ENCODE results near the gene SNX30.

Gene SNX30

DNA sequence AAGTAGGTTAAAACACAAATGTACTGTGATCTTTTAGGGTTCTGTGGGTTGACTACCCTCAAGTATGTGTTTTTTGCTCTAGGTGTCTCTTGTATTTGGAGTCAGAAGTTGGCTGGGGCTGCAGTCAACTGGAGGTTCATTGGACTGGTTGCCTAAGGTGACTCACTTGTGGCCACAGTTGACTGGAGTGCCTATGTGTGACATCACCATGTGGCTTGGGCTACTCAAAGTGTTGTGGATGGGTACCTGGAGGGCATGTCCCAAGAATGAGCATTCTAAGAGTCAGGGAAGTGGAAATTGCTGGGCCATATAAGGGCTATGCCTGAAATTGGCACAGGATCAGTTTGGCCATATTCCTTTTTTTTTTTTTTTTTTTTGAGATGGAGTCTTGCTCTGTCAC lies 27.4 kb downstream of the SNX30 start:
- H3K27me3 Mint-ChIP-seq: no peaks in the 10 kb centered on the region
- H3K4me3 Mint-ChIP-seq: no peak overlapping the region
- peaks cover 3% of the 10 kb centered on the region for H3K36me3 Mint-ChIP-seq (ENCODE audit: insufficient read depth)
- H3K4me1 Mint-ChIP-seq (ENCODE audit: low read depth in 2 of 2): peaks cover 38 to 60% of the 10 kb centered on the region in 2 donors
- DNase-seq: no peak
- H3K9me3 Mint-ChIP-seq: no peaks in the 10 kb centered on the region
- peak; percentile 44 for ATAC-seq (replicated peaks)
- H3K27ac Mint-ChIP-seq: no peak overlapping the region

DNA sequence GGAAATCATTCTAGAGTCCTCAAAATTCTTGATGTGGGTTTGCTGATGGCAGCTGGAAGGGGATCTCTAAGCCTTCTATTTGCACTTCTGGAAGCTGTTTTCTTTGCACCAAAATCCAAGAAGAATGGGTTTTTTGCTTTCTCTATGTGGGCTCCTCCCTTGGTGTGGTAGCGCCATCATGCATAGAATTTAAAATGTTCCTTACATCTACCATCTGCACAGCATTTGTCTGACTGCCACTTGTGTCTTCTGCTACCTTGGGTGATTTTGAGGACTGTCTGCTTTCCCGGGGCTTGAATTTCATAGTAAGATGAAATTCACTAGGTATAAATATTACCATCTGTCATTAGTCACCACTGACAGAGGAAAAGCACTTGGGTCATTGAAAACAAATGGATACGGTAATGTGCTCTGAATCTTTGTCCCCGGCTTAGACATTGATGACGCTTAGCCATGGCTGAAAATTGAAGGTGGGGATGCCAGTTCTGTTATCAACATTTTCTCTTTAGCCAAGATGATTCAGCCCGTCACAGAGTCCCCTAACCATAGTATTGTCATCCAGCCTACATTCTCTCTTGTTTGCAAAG lies 30.0 kb downstream of the SNX30 start:
- Mint-ChIP-seq H3K4me1 (ENCODE audit: low read depth in 2 of 2) (peaks cover 50 to 68% of the 10 kb centered on the region in 2 donors), H3K27me3 (no peaks in the 10 kb centered on the region), H3K36me3 (ENCODE audit: insufficient read depth) (no peaks in the 10 kb centered on the region), H3K27ac (peak overlapping the region in 1 of 2 donors; percentile 35), H3K9me3 (no peaks in the 10 kb centered on the region), H3K4me3 (no peak overlapping the region)
- ATAC-seq (replicated peaks) (no peak), DNase-seq (no peak)

DNA sequence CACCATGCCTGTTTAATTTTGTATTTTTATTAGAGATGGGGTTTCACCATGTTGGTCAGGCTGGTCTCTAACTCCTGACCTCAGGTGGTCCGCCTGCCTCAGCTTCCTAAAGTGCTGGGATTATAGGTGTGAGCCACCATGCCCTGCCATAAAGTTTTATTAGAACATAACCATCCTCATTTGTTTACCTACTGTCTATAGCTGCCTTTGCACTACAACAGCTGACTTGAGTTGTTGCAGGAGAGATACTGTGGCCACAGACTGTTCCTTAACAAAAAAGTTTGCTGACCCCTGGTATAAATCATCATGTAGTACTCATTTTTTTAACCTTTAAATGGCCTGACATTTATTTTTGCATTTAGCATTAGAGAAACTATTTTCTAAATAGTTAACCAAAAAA lies 31.7 kb downstream of the SNX30 start:
- H3K36me3 Mint-ChIP-seq (ENCODE audit: insufficient read depth): peaks cover 5% of the 10 kb centered on the region

DNA sequence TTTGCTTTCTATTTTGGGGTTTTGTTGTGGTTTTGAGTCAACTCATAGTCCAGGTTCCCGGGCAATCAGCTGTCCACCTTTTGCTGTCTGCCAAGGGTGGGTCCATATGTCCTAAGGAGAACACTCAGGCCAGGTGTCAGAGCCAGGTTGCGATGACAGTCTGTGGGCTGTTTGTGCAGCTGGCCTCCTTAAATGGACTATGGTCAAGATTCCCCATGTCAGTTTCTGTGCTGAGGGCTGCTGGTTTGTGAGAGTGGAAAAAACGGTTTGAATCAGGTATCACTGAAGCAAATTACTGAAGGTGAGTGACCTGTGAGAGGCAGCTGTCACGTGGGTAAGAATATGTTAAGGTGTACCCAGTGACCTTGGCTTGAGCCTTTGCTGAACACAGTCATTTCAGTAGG lies 33.0 kb downstream of the SNX30 start:
- Mint-ChIP-seq H3K9me3 (no peaks in the 10 kb centered on the region), H3K27me3 (no peaks in the 10 kb centered on the region), H3K4me3 (no peak overlapping the region), H3K27ac (peak overlapping the region in 1 of 2 donors; percentile 55), H3K4me1 (ENCODE audit: low read depth in 2 of 2) (peaks cover 55 to 70% of the 10 kb centered on the region in 2 donors), H3K36me3 (ENCODE audit: insufficient read depth) (peaks cover 5% of the 10 kb centered on the region)
- ATAC-seq (replicated peaks) (no peak), DNase-seq (no peak)

More for the DNA sequence above, 31.7 kb downstream of the SNX30 start:
- Mint-ChIP-seq H3K27ac (peak overlapping the region in 1 of 2 donors; percentile 32), H3K4me3 (no peak overlapping the region), H3K27me3 (no peaks in the 10 kb centered on the region), H3K9me3 (no peaks in the 10 kb centered on the region), H3K4me1 (ENCODE audit: low read depth in 2 of 2) (peaks cover 55 to 69% of the 10 kb centered on the region in 2 donors)
- ATAC-seq (replicated peaks): no peak
- no peak for DNase-seq

DNA sequence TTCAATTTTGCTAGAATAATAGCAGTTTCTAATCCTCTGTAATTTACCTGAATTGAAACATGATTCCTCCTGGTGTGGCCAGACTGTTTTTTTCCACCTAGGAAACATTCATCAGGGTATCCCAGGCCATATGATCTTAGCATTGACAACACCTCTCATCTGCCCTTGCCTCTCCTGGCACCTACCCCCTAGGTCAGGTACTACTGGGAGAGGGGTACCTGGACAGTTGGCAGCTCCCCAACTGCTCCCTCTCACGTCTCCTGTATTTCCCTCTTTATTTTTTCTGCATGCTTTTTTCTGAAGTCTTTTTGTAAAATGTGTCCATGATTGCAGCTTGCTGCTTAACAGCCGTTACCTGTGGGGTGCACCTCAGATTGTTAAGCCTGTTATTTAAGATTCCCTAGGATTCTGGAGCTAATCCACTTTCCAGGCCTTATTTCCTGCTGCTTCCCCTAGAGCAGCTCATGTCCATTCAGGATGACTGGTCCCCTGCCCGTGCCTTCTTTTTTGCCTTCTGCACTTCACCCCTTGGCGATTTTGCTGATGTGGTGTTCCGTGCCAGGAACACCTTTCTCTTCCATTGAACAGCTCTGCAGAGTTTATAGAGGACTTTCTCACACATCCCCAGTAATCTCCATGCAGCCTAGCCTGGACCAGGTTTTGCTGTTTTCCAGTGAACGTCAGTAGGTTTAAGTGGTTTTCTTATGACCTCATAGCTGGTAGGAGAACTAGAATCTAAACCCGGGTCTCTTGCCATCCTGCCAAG lies 33.6 kb downstream of the SNX30 start:
- Mint-ChIP-seq H3K4me1 (ENCODE audit: low read depth in 2 of 2) (peaks cover 53 to 68% of the 10 kb centered on the region in 2 donors), H3K27me3 (no peaks in the 10 kb centered on the region), H3K36me3 (ENCODE audit: insufficient read depth) (peaks cover 5% of the 10 kb centered on the region), H3K4me3 (peak overlapping the region in 1 of 2 donors; percentile 16), H3K27ac (peak overlapping the region in 1 of 2 donors; percentile 87), H3K9me3 (no peaks in the 10 kb centered on the region)
- DNase-seq: no peak
- no peak for ATAC-seq (replicated peaks)

DNA sequence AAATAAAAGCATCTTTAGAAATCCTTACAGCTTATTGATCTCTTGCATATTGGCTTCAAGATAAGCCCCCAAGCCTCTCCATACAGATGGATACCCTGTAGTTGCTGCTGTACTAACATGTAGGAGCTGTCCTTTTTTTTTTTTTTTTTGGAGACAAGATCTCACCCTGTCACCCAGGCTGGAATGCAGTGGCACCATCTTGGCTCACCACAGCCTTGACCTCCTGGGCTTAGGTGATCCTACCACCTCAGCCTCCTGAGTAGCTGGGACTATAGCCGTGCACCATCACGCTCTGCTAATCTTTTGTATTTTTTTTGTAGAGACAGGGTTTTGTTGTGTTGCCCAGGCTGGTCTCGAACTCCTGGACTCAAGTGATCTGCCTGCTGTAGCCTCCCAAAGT lies 35.4 kb downstream of the SNX30 start:
- DNase-seq (no peak), ATAC-seq (replicated peaks) (no peak)
- H3K27me3 Mint-ChIP-seq: no peaks in the 10 kb centered on the region
- H3K4me3 Mint-ChIP-seq: no peak overlapping the region
- H3K4me1 Mint-ChIP-seq (ENCODE audit: low read depth in 2 of 2): peaks cover 45 to 60% of the 10 kb centered on the region in 2 donors
- H3K36me3 Mint-ChIP-seq (ENCODE audit: insufficient read depth): peaks cover 5% of the 10 kb centered on the region
- peak overlapping the region; percentile 42 to 67 for H3K27ac Mint-ChIP-seq
- H3K9me3 Mint-ChIP-seq: no peaks in the 10 kb centered on the region

DNA sequence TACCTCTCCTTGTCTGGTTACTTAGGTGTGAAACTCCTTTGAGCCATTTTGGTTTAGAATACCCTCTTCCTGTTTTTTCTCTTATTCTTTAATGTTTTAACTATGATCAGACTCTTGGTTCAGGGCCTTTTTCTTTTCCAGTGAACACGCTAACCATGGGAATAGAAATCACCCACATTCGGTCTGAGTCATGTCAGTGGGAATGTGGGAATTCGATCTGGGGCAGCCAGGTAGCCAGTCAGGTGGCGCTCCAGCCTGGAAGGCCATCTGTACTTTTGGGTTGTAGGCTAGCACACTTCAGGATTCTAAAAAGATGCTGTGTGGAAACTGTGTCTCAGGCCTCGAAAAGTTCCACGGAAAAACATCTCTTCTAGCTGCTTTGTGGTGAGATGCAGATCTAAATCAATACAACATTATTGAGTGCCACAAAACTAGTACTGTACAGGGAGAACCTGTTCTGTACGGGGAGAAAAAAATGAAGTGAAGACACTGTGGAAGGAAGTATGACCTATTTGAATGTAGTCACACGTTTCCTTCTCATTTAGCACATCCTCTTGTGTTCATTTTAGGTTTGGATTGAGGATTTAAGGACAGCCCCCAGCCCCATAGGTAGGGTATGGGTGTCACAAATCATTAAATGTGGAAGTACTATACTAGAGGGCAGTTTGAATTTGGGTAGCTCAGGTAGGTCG lies 36.4 kb downstream of the SNX30 start:
- peak overlapping the region; percentile 42 to 67 for H3K27ac Mint-ChIP-seq
- ATAC-seq (replicated peaks): peak; percentile 55
- no peaks in the 10 kb centered on the region for H3K27me3 Mint-ChIP-seq
- peaks cover 43 to 58% of the 10 kb centered on the region in 2 donors for H3K4me1 Mint-ChIP-seq (ENCODE audit: low read depth in 2 of 2)
- peaks cover 5% of the 10 kb centered on the region for H3K36me3 Mint-ChIP-seq (ENCODE audit: insufficient read depth)
- DNase-seq: no peak
- peak overlapping the region in 1 of 2 donors; percentile 15 for H3K4me3 Mint-ChIP-seq
- no peaks in the 10 kb centered on the region for H3K9me3 Mint-ChIP-seq

DNA sequence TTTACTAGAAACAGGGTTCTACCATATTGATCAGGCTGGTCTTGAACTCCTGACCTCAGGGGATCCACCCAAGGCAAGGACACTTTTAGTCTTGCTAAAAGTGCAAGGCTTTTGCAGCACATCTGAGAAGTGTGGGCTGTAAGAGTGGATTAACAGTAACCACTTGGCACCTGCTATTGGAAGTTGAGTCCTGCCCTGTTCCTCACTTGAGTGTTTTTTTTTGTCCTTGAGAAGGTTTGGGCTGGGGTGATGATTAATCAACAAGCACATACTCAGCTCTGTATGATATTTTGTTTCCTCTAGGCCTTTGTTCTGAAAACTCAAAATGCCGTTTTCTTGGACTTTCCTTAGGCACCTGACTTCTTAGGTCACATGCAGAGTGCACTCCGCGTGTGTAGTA lies 37.4 kb downstream of the SNX30 start:
- no peak overlapping the region for H3K27ac Mint-ChIP-seq
- peaks cover 41 to 53% of the 10 kb centered on the region in 2 donors for H3K4me1 Mint-ChIP-seq (ENCODE audit: low read depth in 2 of 2)
- no peak overlapping the region for H3K4me3 Mint-ChIP-seq
- DNase-seq: no peak
- no peaks in the 10 kb centered on the region for H3K9me3 Mint-ChIP-seq
- ATAC-seq (replicated peaks): no peak
- H3K27me3 Mint-ChIP-seq: no peaks in the 10 kb centered on the region
- H3K36me3 Mint-ChIP-seq (ENCODE audit: insufficient read depth): peaks cover 5% of the 10 kb centered on the region

DNA sequence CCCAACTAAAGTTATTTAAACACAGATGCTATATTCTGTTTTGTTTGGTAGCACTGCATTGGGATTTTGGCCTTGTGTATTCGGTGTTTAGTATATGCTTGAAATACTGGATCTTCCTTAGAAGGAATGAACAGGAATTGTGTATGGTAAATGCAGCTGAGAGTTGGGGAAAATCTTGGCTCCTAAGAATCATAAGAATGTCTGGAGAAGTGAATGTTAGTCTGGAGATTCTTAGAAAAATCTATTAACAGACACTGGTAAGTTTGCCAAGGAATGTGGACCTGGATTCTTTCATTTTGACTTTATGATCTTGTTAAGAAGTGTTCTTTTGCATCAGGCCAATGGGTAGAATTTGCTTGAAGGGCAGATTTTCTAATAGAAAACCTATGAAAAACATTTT lies 38.9 kb downstream of the SNX30 start:
- Mint-ChIP-seq H3K4me1 (ENCODE audit: low read depth in 2 of 2) (peaks cover 35 to 44% of the 10 kb centered on the region in 2 donors), H3K27me3 (no peaks in the 10 kb centered on the region), H3K9me3 (no peaks in the 10 kb centered on the region), H3K27ac (no peak overlapping the region), H3K4me3 (no peak overlapping the region), H3K36me3 (ENCODE audit: insufficient read depth) (peaks cover 5% of the 10 kb centered on the region)
- DNase-seq (no peak), ATAC-seq (replicated peaks) (no peak)

DNA sequence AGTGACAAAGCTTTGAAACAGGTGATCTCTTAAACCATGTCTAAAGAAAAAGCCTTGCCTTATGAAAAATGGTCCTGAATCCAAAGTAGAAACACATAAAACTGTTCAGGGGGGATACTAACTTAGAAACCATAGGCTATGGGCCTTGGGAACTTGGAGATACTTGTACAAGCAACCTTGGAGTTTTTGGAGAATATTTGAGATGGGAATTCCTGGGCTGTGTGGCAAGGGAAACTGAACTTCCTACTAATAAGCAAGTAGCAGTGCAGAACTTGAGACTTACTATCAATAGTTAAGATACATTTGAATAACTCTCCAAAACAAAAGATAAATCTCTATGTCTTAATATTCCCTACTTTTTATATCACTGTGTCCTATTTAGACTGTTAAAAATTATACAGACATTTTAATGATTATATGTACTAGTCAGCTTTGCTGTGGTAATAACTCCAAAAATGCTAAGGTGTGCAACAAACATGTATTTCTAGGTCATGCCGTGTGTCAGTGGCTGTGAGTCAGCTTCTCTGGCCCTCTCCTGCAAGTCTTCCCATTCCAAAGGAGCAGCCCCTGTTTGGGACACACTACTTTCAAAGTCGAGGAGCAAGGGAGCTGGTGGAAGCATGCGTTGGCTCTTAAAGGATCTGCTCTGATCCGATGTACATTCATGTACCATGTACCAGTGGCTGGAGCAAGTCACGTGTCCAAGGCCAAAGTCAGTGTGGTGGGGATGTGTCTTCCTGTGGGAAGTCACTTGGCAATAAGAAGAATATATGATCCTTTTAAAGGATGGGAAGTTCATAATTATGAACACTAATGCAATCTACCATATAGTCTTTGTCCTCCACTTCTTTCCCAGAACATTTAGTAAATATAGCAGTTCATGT lies 39.6 kb downstream of the SNX30 start:
- peaks cover 31 to 40% of the 10 kb centered on the region in 2 donors for H3K4me1 Mint-ChIP-seq (ENCODE audit: low read depth in 2 of 2)
- no peak for ATAC-seq (replicated peaks)
- H3K36me3 Mint-ChIP-seq (ENCODE audit: insufficient read depth): peaks cover 5% of the 10 kb centered on the region
- no peaks in the 10 kb centered on the region for H3K27me3 Mint-ChIP-seq
- no peak for DNase-seq
- H3K27ac Mint-ChIP-seq: no peak overlapping the region
- H3K9me3 Mint-ChIP-seq: no peaks in the 10 kb centered on the region
- H3K4me3 Mint-ChIP-seq: no peak overlapping the region

DNA sequence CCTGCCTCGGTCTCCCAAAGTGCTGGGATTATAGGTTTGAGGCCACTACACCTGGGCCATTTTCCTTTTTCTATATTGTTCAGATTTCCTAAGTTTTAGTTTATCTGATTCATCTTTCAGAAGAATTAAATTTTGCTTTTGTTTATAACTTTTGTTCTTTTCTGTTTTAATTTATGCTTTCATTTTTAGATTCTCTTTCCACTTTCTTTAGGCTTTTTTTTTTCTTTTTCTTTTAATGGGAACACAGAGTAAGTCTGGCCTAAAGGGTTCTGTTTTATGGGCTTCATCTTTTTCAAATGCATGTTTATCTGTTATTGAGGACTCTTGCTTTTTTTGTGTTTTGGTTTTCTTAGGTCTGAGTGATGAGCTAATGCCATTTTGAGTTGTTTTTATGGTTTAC lies 42.1 kb downstream of the SNX30 start:
- Mint-ChIP-seq H3K27me3 (no peaks in the 10 kb centered on the region), H3K27ac (peak overlapping the region; percentile 6 to 8), H3K4me3 (no peak overlapping the region), H3K9me3 (no peaks in the 10 kb centered on the region), H3K36me3 (ENCODE audit: insufficient read depth) (no peaks in the 10 kb centered on the region), H3K4me1 (ENCODE audit: low read depth in 2 of 2) (peaks cover 24 to 27% of the 10 kb centered on the region in 2 donors)
- DNase-seq: no peak
- ATAC-seq (replicated peaks): no peak

DNA sequence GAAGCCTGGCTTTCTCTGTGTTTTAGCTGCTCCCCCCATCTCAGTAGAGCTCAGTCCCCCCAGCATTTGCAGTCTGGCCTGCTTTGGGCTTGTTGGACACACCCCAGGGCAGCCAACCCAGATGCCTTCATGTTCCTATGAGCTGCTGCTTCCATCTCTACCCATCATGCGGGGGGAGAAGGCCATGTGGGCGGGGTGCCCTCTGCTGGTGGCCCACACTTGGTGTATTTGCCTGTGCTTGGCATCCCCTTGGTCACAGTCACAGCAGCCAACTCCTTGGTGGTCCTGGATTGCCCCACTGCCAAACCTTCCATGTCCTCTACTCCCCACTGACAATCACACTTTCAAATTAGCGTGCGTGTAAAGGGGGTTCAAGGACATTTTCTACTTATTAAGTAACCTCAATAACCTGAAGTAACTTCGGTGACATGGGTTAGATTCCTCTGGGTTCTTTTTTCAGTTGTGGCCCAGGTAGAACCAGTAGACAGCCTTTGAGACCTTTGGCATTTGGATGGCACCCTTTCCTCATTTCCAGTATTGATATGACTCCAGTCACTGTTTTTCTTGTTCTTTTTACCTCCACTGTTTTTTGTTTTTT lies 42.8 kb downstream of the SNX30 start:
- peak overlapping the region; percentile 6 to 8 for H3K27ac Mint-ChIP-seq
- H3K9me3 Mint-ChIP-seq: no peaks in the 10 kb centered on the region
- ATAC-seq (replicated peaks): peak; percentile 98
- no peaks in the 10 kb centered on the region for H3K36me3 Mint-ChIP-seq (ENCODE audit: insufficient read depth)
- H3K4me3 Mint-ChIP-seq: no peak overlapping the region
- peak; percentile 80 to 86 (median 81) for DNase-seq
- no peaks in the 10 kb centered on the region for H3K27me3 Mint-ChIP-seq
- peaks cover 21 to 27% of the 10 kb centered on the region in 2 donors for H3K4me1 Mint-ChIP-seq (ENCODE audit: low read depth in 2 of 2)

DNA sequence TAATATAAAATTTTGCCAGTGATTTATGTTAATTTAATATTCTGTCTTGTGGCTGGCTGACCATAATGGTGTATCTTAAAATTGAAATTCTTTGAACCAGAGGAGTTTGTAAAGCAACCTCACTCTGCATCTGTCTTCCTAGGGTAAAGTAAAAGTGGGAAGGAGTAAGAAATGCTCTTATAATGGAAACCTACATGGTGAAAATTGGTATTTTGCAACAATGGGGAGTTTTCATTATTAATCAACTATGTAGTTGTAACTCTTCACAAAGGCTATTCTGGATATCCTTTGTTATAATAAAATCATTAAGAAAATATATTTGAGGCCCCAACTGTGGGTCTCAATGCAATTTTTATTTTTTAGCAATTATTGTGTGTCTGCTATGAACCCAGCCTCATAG lies 44.2 kb downstream of the SNX30 start:
- no peaks in the 10 kb centered on the region for H3K9me3 Mint-ChIP-seq
- no peak for ATAC-seq (replicated peaks)
- H3K36me3 Mint-ChIP-seq (ENCODE audit: insufficient read depth): no peaks in the 10 kb centered on the region
- no peak overlapping the region for H3K27ac Mint-ChIP-seq
- H3K27me3 Mint-ChIP-seq: no peaks in the 10 kb centered on the region
- peaks cover 8 to 21% of the 10 kb centered on the region in 2 donors for H3K4me1 Mint-ChIP-seq (ENCODE audit: low read depth in 2 of 2)
- no peak overlapping the region for H3K4me3 Mint-ChIP-seq
- no peak for DNase-seq
